HepG2 (cell line): ENCODE data around the gene CHD2. TPM values are rescaled to one million over a fixed set of nuclear protein-coding genes. Genes with fewer than 3 reads are reported as not detected.

Experiments
- ARID2 ChIP-seq: sonication (generic); formaldehyde crosslinking; IDR thresholded peaks from 2 replicates; pipeline ENCODE4 v1.8.1; 2022; ENCODE audit warnings: mild to moderate bottlenecking, missing genetic modification reagents, borderline replicate concordance
- ARID3A ChIP-seq: IDR thresholded peaks from 2 replicates; pipeline ENCODE4 v1.6.1; 2012; ENCODE audit warnings: low read depth, low read length, improper control_type of control experiment
- ARID4A ChIP-seq: sonication (generic); formaldehyde crosslinking; IDR thresholded peaks from 2 replicates; pipeline ENCODE4 v1.5.0; 2020; ENCODE audit warnings: mild to moderate bottlenecking, missing genetic modification reagents, borderline replicate concordance
- DZIP1 ChIP-seq: sonication (generic); formaldehyde crosslinking; IDR thresholded peaks from 2 replicates; pipeline ENCODE4 v1.5.0; 2020; ENCODE audit warnings: mild to moderate bottlenecking, missing genetic modification reagents
- HOXA3 ChIP-seq: sonication (generic); formaldehyde crosslinking; IDR thresholded peaks from 2 replicates; pipeline ENCODE4 v1.5.0; 2020; ENCODE audit warnings: missing genetic modification reagents
- ISL2 ChIP-seq: sonication (generic); formaldehyde crosslinking; IDR thresholded peaks from 2 replicates; pipeline ENCODE4 v1.5.0; 2020; ENCODE audit warnings: missing genetic modification reagents
- KLF16 ChIP-seq, 2 experiments: sonication (generic) in 1 of 2; formaldehyde crosslinking in 1 of 2; IDR thresholded peaks; 2 replicates each; pipeline versions ENCODE4 v1.6.1 to v1.8.0; 2016 to 2023; ENCODE audit warnings: missing genetic modification reagents in 2 of 2, missing compliant biosample characterization in 1 of 2
- MBNL3 ChIP-seq: fragments of 250-450 bp; sonication (Bioruptor Pico); conservative IDR thresholded peaks from 2 replicates; pipeline ENCODE4 v1.8.0; 2022; ENCODE audit warnings: mild to moderate bottlenecking, inconsistent platforms
- NR2F1 ChIP-seq, 2 experiments: fragments of 450-650 bp in 1 of 2; formaldehyde crosslinking in 1 of 2; IDR thresholded peaks; 2 replicates each; pipeline versions ENCODE4 v1.5.0 to v1.6.1; 2016 to 2020; ENCODE audit warnings: mild to moderate bottlenecking in 1 of 2, missing compliant biosample characterization in 1 of 2, missing genetic modification reagents in 1 of 2, moderate library complexity in 1 of 2
- SNAPC2 ChIP-seq: sonication (generic); formaldehyde crosslinking; IDR thresholded peaks from 2 replicates; pipeline ENCODE4 v1.8.1; 2022; ENCODE audit warnings: mild to moderate bottlenecking, missing genetic modification reagents
- SP1 ChIP-seq, 2 experiments: fragments of 450-650 bp in 1 of 2; sonication (generic) in 1 of 2; formaldehyde crosslinking in 1 of 2; IDR thresholded peaks; 2 replicates each; pipeline versions ENCODE4 v1.4.0 to v1.6.1; 2016 to 2020; ENCODE audit warnings: missing genetic modification reagents in 1 of 2
- TIGD3 ChIP-seq: sonication (generic); formaldehyde crosslinking; IDR thresholded peaks from 2 replicates; pipeline ENCODE4 v1.5.1; 2020; ENCODE audit warnings: mild to moderate bottlenecking, missing genetic modification reagents, borderline replicate concordance
- ZNF160 ChIP-seq: sonication (generic); formaldehyde crosslinking; IDR thresholded peaks from 2 replicates; pipeline ENCODE4 v1.8.0; 2022; ENCODE audit warnings: mild to moderate bottlenecking, inconsistent platforms, missing genetic modification reagents
- ZNF570 ChIP-seq: sonication (generic); formaldehyde crosslinking; IDR thresholded peaks from 2 replicates; pipeline ENCODE4 v1.4.0; 2020; ENCODE audit warnings: mild to moderate bottlenecking, missing genetic modification reagents, borderline replicate concordance
- ZNF577 ChIP-seq: sonication (generic); formaldehyde crosslinking; IDR thresholded peaks from 2 replicates; pipeline ENCODE4 v1.4.0; 2020; ENCODE audit warnings: mild to moderate bottlenecking, low read depth, missing genetic modification reagents, borderline replicate concordance
- ZNF784 ChIP-seq: sonication (generic); formaldehyde crosslinking; IDR thresholded peaks from 2 replicates; pipeline ENCODE4 v1.5.1; 2020; ENCODE audit warnings: missing genetic modification reagents, mild to moderate bottlenecking, borderline replicate concordance
- polyA plus RNA-seq, 8 experiments: library from polyadenylated mRNA; depleted of rRNA in 3 of 8; stranded (reverse) in 7 of 8; unstranded in 1 of 8; fragments of >200 nt; fragmentation: Illumina TruSeq in 4 of 8; extraction: Trizol in 4 of 8; gene quantifications; 2 replicates each; pipeline versions ENCODE4 v1.2.1 to v1.2.3, GENCODE V29; 2011 to 2016; ENCODE audit warnings: low read depth in 4 of 8, missing spikeins in 1 of 8, mixed read lengths in 1 of 8; ENCODE audit not compliant: insufficient read depth in 1 of 8
- total RNA-seq, 5 experiments: library from RNA; depleted of rRNA; stranded (reverse); fragments of >200 nt; fragmentation: Illumina TruSeq; extraction: Trizol; gene quantifications; 2 replicates each; pipeline ENCODE4 v1.2.3, GENCODE V29; 2016; ENCODE audit warnings: low read depth in 1 of 5

Gene CHD2
- total and polyA plus RNA-seq, 2 of the 13 experiments (the other 11 are each of a cell fraction or from before 2014, with no cell fraction given) = 54.0 to 54.1 TPM

- TF ChIP-seq ZNF784 (CRISPR knock-in tag) (peak; percentile 47; the same call in 1 of the 2 replicates), KLF16 (CRISPR knock-in tag; IDR thresholded peaks at IDR 0.05) (peak in 1 of 2 experiments; percentile 49; a peak in 1 of 4 replicates), ZNF577 (CRISPR knock-in tag) (no peak), ARID3A (peak; percentile 85), ISL2 (CRISPR knock-in tag) (peak; percentile 33; the same call in 1 of the 2 replicates), NR2F1 (CRISPR knock-in tag; IDR thresholded peaks at IDR 0.05) (no peak), ZNF160 (CRISPR knock-in tag) (no peak), HOXA3 (peak; percentile 97), MBNL3 (CRISPR knock-in tag) (no peak), DZIP1 (CRISPR knock-in tag) (no peak), ARID4A (CRISPR knock-in tag) (peak; percentile 23; the same call in 1 of the 2 replicates), ARID2 (0 out of 2 replicates have a peak, but pooled peaks have one; percentile 30), ZNF570 (CRISPR knock-in tag) (no peak), SNAPC2 (CRISPR knock-in tag) (peak; percentile 88; the same call in 1 of the 2 replicates), SP1 (IDR thresholded peaks at IDR 0.05) (no peak), SP1 (CRISPR knock-in tag; IDR thresholded peaks at IDR 0.05) (peak; percentile 77), TIGD3 (CRISPR knock-in tag) (no peak)
Measured at GRCh38 chr15:92917598-92918407, 17.7 kb downstream of the CHD2 start (continued).
